GM13977 (cell line): ENCODE measurements around the gene IDE.

Source experiments
- DNase-seq: peaks from one replicate; pipeline ENCODE4 v3.0.0; 2012; ENCODE audit warnings: low spot score
- in situ Hi-C: fragments of 300-500 bp; cut with MboI; formaldehyde crosslinking; loops from one replicate; pipeline ENCODE4 v1.12.0; 2022; ENCODE audit warnings: low sequenced_read_pairs, low pct_unique_long_range_greater_than_20kb, mixed read lengths, inconsistent platforms; ENCODE audit not compliant: unreplicated experiment
- TF ChIP-seq, protein P1 (sequence below): IDR thresholded peaks from 2 replicates; pipeline ENCODE4 v1.5.1; 2012; ENCODE audit warnings: mild to moderate bottlenecking, control low read depth; ENCODE audit not compliant: insufficient read depth; ENCODE audit errors: extremely low read depth, missing control alignments

IDE gene

DNA sequence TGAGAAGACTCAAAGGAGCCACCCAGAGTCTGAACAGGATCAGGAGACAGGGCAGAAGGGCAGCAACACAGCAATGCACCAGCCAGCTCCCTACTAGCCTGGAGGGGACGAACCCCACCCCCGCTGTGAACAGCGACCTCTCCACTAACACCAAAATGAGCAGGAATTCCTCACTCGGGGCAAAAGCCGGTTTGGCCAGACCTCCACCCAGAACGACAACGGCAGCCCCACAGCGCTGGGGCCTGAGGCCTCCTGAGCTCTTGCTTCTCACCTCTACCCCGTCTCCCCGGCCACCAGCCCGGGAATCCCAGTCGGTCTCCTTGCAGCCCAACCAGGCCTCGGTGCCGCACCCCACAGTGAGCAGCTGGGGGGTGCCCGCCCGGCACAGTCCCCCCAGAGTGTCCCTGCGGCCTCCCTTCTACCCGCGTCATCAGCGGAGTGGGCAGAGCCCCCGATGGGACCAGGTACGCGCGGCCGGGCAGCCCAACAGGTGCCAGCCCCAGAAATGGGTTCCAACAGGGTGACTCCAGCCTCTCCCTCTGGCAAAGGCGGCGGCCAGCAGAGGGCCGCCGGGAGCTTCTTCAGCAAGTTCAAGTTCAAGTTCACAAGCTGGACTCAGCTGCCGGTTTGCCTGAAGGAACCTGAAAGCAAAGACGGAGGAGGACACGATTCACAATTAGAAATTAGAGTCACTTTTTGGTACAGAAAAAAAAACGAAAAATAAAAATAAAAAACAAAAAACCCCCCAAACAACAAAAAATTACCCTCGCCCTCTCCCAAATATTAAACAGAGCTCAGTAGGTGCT, 153.9 kb downstream of the IDE start:
- in situ Hi-C loops: no loop called here
- DNase-seq: no peak
- TF ChIP-seq, protein P1, sequence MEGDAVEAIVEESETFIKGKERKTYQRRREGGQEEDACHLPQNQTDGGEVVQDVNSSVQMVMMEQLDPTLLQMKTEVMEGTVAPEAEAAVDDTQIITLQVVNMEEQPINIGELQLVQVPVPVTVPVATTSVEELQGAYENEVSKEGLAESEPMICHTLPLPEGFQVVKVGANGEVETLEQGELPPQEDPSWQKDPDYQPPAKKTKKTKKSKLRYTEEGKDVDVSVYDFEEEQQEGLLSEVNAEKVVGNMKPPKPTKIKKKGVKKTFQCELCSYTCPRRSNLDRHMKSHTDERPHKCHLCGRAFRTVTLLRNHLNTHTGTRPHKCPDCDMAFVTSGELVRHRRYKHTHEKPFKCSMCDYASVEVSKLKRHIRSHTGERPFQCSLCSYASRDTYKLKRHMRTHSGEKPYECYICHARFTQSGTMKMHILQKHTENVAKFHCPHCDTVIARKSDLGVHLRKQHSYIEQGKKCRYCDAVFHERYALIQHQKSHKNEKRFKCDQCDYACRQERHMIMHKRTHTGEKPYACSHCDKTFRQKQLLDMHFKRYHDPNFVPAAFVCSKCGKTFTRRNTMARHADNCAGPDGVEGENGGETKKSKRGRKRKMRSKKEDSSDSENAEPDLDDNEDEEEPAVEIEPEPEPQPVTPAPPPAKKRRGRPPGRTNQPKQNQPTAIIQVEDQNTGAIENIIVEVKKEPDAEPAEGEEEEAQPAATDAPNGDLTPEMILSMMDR: no peak

DNA sequence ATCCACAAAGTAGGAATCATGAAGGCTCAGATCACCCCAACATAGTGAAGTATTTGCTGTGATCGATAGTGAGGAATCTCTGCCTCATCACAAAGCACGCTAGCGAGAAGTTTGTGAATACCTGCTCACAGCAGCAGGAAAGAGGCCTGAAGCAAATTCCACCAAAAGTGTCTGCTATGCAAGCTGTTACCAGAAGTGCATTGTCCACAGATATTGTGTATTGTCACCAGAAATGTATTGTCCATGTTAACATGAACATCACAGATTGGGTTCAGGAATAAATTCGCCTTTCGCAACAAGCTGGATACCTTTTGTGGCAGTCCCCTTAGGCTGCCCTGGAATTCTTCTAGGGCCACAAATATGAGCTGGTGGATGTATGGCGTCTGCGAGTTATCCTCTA, 155.0 kb downstream of the IDE start:
- in situ Hi-C loops: no loop called here
- DNase-seq: no peak

DNA sequence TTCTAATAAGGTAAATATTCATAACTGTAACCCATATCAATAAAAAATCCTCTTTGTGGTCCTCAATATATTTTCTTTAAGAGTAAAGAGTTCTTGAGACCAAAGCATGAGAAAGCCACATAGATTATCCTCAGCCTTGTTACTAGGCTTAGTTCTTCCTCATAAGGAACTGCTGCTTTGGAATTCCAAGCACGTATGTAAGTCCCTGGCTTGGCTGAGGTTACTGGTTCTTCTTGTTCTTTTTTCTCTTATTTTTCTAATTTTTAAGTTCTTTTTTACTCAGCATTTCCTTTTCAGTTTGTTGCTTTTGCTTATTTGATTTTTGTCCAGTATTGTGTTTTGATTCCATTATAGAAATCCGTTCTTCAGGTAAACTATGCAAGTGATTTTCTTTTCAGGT, 155.7 kb downstream of the IDE start:
- no peak for DNase-seq
- TF ChIP-seq, protein P1: no peak
- in situ Hi-C loops: no loop called here

More for the DNA sequence above, 155.0 kb downstream of the IDE start:
- TF ChIP-seq, protein P1: no peak

DNA sequence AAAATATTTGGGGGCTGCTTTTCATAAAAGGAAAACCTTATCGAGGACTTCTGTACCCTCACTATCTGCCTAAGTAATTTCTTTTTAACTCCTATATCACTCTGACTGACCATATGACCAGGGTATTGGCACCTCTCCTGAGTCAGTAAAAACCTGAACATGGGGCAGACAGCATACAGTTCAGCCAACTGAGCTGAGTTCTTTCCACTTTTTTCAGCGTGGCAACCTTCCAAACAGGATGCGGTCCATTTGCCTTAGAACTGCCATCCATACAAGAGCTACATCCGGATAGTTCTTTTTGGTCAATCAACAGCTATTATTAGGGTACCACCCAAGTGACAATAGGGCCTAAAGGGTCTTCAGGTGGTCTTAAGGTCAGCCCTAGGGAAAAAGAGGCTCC, 160.4 kb downstream of the IDE start:
- TF ChIP-seq, protein P1: no peak
- DNase-seq: no peak
- in situ Hi-C loops: no loop called here

DNA sequence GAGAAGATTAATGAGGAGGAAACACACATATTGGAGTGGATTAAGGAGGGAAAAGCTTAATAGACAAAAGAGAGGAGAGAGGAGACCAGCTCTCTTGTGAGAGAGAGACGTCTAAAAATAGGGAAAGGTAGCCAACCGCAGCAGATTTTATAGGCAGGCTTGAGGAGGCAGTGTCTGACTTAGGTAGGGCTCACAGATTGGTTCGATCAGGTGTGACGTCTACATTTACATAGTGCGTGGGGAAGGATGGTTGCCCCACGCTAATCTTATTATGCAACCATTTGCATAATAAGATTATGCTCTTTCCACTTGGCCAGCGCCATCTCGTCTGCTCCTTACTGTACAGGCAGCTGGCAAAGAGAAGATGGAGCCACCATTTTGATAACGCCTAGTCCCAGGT, 160.9 kb downstream of the IDE start:
- TF ChIP-seq, protein P1: no peak
- in situ Hi-C loops: no loop called here
- DNase-seq: no peak

DNA sequence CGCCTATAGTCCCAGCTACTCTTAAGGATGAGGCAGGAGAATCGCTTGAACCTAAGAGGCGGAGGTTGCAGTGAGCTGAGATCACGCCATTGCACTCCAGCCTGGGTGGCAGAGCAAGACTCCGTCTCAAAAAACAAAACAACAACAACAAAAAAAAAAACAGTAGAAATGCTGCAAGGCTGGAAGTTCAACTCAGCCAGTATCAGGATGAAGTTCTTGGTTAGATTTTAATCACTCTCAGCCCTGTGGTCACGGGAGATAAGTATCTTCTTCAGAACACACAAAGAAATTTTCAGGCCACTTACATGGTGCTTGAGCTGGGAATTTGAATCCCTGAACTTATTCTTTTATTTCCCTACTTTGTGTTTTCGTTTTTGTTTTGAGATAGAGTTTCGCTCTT, 162.5 kb downstream of the IDE start:
- in situ Hi-C loops: no loop called here
- TF ChIP-seq, protein P1: no peak
- no peak for DNase-seq
